Measurements from ENCODE around the gene DNAJC4.
A peak's percentile ranks its signal among the peaks of the same experiment; 100 is the strongest.

The DNAJC4 gene

GRCh38 chr11:64230985-64231365 lies 627 bp downstream of the DNAJC4 start:
- DNase-seq = no peak

- DNase-seq = no peak
Observed at GRCh38 chr11:64231546-64231945, 1.2 kb downstream of the DNAJC4 start.

GRCh38 chr11:64232182-64232966 lies 2.0 kb downstream of the DNAJC4 start:
- DNase-seq = no peak

GRCh38 chr11:64232967-64233315 lies 2.6 kb downstream of the DNAJC4 start:
- no peak for DNase-seq

- peak; percentile 73 for DNase-seq
Observed at GRCh38 chr11:64233913-64234586, 3.7 kb downstream of the DNAJC4 start, which contains the start of gene VEGFB. Gene VEGFB, plus strand, starts transcription at chr11:64234584. Its CDS starts 250 bp downstream, at chr11:64234834.

- DNase-seq = peak; percentile 46
Observed at GRCh38 chr11:64234647-64235379, 4.5 kb downstream of the DNAJC4 start.

GRCh38 chr11:64235437-64236161 lies 5.3 kb downstream of the DNAJC4 start:
- no peak for DNase-seq

GRCh38 chr11:64237484-64237951 lies 7.2 kb downstream of the DNAJC4 start:
- DNase-seq = no peak

GRCh38 chr11:64238076-64238475 lies 7.7 kb downstream of the DNAJC4 start:
- DNase-seq = no peak

- DNase-seq = no peak
Observed at GRCh38 chr11:64238999-64239398, 8.7 kb downstream of the DNAJC4 start.

- DNase-seq = no peak
Observed at GRCh38 chr11:64239662-64240434, 9.5 kb downstream of the DNAJC4 start.

GRCh38 chr11:64240435-64241240 lies 10.3 kb downstream of the DNAJC4 start, which contains the start of gene FKBP2:
Gene FKBP2, plus strand, starts transcription at chr11:64241095. Its CDS starts 1,293 bp downstream, at chr11:64242388.
- DNase-seq = peak; percentile 96

GRCh38 chr11:64241241-64241490 lies 10.8 kb downstream of the DNAJC4 start:
- DNase-seq = no peak

- peak; percentile 99 for DNase-seq
Observed at GRCh38 chr11:64241491-64242374, 11.4 kb downstream of the DNAJC4 start.

GRCh38 chr11:64243236-64243854 lies 13.0 kb downstream of the DNAJC4 start:
- no peak for DNase-seq

GRCh38 chr11:64244107-64244506 lies 13.8 kb downstream of the DNAJC4 start:
- no peak for DNase-seq

GRCh38 chr11:64244966-64245365 lies 14.6 kb downstream of the DNAJC4 start:
- DNase-seq = no peak

GRCh38 chr11:64245401-64245796 lies 15.1 kb downstream of the DNAJC4 start:
- peak; percentile 36 for DNase-seq

GRCh38 chr11:64245797-64246620 lies 15.7 kb downstream of the DNAJC4 start:
- peak; percentile 59 for DNase-seq

Data from T-helper 9 cell (primary cell).